Measurements from ENCODE around the gene PHRF1.

The PHRF1 gene

DNA sequence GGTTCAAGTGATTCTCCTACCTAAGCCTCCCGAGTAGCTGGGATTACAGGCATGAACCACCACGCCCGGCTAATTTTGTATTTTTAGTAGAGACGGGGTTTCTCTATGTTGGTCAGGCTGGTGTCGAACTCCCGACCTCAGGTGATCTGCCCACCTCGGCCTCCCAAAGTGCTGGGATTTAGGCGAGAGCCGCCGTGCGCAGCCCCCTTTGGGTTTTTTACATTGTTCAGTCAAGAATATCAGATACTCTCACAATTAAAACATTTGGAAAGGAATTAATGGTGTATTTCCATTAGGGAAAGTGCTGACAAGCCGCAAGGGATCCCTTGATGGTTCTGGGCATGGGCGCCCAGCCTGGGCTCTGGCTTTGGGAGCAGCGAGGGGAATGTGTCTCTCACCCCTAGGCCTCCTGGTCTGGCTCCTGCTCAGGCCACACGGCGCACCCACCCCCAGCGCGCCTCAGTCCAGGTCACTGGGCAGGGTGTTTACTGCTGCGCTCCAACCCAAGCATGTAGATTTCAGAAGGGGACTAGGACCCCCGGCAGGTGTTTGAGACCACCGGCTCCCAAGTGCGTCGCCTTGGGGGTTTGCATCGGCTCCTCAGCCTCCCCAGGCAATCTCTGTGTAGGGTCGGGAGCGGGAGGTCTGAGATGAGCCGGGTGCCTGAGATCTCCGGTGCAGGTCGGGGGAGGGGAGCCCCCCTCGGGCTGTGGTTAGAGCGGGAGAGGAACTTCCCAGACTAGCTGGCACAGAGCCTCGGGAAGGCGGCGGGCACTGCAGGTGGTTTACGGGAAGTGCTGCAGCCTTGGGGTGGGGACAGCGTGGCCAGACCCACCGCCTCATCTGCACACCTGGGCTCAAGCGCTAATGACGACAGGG, 40.3 kb downstream of the PHRF1 start:
- no peak for DNase-seq

DNA sequence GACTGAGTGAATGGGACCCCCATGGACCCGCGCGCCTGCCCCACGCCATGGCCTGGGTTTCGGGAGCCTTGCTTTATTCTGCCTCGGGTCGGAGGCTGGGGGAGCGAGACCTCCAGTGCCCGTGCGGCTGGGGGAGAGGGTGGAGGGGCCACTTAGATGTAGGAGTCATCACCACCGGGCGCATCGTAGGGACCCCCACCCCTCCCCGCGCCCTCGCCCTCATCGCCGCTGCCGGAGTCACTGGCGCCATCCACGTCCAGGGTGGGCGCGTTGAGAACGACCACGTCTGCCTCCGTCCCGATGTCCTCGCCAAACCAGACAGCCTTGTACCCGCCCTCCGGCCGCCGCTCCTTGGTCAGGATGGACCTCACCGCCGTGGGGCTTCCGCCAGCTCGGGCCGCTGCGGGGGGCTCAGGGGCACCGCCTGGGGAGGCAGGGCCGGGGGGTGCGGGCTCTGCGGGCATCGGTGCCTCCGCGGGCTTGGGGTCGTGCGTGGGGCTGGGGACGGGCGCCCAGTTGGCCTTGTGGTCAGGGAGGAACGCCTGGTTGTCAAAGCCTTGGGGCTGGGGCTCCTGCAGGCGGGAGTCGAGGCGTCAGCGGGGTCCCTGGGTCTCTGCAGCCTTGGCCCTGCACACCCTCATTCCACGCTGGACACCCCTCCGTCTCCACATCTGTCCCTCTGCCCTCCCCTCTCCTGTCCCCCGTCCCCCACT, 41.1 kb downstream of the PHRF1 start:
- no peak for DNase-seq

DNA sequence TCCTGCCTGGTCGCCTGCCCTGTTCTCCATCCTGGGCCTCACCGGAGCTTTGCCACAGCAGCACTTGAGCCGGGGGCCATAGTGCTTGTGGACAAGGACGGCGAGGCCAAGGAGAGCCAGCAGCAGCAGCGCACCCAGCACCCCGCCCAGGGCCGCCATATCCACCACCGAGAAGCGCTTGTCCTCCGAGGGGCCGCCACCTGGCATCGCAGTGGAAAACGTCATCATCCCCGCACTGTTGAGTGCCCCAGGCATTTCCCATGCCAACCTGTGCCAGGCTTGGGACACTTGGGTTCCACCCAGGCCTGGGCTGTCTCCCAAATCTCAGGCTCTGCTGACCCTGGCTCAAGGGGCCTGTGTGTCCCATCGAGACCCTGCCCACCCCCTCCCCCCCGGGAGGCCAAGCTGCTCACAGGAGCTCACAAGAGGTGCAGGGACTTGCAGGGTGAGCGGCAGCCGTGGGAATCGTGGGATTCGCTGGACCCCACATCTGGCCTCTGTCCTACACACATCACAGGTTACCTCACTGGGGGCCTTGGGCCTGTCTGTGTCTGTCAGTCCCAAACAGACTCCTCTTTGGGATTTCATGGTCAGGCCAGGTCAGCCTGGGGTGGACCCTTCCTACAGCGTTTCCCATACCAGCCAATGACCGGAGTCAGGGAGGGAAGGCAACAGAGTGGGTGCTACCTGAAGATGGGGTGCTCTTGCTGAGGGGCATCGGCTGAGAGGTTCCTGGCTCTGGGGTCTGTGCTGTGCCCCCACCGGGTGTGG, 41.8 kb downstream of the PHRF1 start:
- DNase-seq, result no peak

DNA sequence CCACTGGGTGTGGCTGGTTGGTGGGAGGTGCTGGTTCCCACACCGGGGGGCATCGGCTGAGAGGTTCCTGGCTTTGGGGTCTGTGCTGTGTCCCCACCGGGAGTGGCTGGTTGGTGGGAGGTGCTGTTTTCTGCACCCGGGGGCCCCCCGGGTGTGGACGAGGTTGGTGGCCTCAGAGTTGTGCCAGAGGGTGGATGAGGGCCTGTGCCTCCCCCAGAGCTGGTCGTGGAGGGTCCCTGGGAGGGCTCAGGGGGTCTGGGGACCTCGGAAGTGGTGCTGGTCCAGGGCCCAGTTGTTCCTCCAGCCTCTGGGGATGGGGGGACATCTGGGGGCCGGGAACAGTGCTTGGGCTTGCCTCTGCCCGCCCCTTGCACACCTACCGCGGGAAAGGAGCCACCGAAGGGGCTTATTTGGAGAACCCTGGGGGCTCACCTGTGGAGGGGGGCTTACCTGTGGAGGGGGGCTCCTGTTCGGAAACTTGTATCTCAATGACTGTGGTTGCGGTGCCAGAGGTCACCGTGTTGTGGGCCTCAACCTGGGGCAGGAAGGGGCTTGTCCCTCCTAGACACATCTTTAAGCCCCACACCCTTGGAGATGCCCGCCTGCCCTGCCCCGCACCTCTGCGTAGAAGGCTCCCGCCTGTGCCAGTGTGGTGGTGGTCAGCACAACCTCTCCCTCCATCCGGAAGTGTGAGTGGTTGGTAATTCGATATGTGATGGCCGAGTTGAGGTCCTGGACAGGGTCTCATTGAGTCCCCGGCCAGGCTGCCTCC, 42.8 kb downstream of the PHRF1 start:
- DNase-seq, result no peak

DNA sequence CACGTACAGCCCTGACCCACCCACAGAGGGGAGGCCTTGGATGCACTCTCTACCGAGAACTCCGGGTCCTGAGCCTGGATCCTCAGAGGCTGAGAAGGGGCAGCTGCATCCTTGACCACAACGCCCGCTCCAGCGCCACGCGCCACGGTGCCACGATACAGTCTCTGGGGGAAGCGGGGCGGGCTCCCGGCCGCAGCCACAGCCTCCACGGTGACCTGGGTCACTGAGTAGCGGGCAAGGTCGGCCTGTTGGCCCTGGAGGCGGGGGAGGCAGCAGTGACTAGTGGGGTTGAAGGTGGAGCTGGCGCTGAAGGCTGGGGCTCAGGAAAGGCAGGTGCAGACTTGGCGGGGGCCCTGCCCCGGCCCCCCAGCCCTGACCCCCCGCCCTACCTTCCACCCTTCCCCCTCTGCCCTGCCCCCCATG, 43.4 kb downstream of the PHRF1 start:
- no peak for DNase-seq

DNA sequence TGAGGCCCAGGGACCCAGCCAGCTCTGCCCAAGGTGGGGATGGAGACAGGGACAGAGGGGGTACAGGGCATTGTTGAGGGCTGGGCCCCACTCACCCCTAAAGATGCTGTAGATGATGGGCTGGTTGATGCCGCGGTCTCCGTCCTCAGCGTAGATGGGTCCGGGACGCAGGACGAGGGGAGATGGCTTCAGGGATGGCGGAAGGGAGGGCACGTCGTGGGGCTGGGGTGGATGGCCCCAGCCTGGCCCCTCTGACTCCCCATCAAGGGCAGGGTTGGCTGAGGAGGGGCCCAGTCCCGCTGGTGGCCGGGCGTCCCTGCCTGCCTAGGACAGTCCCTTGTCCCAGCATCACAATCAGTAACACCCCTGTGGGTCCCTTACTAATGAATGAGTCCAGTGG, 43.9 kb downstream of the PHRF1 start:
- DNase-seq, result no peak

DNA sequence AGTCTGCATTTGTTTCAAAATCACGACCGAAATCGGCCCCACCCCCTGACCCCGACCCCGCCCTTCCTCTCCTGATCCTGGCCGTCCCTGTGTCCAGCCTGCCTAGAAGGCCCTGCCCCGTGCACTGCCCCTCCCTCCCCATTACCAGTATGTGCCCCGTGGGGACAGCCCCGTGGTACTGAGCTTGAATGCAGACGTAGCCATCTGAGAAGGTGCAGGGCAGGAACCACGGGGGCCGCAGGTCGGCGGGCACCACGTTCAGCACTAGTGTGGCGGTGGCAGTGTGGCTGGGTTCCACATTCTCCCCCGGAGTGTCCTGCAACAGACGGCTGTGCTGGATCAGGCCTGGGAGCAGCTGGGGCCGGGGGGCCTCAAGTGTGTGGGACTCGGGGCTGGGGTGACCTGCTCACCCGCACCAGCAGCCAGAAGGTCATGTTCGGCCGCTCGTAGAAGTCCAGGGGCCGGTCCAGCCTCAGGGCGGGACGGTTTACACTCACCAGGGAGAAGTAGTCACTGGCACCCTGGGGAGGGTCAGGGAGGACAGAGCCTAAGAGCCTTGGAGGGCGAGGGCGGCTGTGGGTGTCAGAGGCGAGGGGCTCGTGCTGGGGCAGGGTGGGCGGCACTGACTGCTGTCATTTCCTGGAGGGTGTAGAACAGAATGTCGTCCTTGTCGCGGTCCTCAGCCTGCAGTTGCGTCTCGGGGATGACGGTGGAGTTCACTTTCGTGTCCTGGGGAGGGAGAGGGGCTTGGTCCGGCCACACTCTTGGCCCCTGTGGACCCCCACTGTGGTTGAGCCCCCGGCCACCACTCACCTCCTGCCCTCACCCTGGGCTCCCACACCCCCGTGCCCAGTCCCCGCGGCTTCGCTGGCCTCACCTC, 44.9 kb downstream of the PHRF1 start:
- DNase-seq, result no peak

DNA sequence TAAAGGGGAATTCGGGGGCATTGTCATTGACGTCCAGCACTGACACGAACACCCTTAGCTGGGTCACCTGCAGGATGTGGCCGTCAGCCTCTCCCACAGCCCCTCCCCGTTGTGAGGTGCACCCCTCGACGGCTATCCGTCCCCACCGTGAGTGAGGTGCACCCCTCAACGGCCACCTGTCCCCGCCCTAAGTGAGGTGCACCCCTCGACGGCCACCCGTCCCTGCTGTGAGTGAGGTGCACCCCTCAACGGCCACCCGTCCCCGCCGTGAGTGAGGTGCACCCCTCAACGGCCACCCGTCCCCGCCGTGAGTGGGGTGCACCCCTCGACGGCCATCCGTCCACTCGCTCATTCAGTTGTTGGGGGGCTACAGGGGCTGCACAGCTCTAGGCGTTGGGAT, 45.6 kb downstream of the PHRF1 start:
- no peak for DNase-seq

DNA sequence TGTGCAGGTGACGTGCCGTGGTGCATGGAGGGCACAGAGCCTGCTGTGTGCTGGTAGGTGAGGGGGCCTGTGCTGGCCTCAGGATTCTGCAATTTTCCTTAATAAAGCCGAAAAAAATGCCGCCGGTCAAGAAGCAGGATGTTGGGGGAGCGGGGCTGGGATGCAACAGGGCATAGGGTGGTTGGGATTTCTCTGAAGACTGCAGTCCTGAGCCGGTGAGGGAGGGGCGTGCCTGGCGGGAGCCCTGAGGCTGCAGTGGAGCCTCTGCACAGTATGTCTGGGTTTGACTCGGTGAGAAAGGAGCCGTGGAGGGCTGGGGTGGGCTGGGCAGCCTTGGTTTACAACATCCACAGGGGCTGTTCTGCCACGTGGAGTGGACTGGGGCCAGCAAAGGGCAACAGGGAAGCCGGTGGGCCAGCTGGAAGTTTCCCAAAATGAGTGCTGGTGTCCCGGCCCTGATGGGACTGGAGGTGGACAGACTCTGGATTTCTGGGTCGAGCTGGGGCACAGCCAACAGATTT, 47.1 kb downstream of the PHRF1 start:
- no peak for DNase-seq

DNA sequence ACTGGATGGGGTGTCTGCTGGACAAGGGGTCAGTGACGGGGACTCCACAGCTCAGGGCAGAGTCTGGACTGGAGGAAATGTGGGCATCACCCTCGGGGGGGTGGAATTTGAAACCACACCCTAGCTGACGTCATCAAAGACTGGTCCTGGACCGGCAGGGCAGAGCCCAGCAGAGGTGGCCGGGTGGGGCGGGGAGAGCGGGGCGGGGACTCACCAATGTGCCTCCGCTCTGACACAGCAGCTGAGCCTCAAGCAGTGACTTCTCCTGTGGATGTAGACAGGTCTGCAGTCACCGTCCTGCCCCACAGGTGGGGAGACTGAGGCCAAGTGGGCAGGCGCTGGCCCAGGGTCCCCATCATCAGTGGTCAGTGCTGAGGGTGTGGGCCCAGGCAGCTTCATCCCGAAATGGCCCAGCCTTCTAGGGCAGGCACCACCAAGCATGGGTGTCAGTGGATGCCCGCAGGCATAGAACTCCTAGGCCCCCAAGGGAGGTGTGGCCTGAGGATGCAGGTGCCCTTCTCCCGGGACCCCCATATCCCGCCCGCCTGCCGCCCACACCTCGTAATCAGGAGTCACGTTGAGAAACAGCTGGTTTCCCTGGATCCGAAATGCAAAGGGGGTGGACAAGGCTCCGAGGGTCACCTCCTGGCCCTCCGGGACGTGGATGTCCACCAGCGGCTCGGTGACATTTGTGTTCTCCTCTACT, 47.9 kb downstream of the PHRF1 start:
- DNase-seq, result no peak

DNA sequence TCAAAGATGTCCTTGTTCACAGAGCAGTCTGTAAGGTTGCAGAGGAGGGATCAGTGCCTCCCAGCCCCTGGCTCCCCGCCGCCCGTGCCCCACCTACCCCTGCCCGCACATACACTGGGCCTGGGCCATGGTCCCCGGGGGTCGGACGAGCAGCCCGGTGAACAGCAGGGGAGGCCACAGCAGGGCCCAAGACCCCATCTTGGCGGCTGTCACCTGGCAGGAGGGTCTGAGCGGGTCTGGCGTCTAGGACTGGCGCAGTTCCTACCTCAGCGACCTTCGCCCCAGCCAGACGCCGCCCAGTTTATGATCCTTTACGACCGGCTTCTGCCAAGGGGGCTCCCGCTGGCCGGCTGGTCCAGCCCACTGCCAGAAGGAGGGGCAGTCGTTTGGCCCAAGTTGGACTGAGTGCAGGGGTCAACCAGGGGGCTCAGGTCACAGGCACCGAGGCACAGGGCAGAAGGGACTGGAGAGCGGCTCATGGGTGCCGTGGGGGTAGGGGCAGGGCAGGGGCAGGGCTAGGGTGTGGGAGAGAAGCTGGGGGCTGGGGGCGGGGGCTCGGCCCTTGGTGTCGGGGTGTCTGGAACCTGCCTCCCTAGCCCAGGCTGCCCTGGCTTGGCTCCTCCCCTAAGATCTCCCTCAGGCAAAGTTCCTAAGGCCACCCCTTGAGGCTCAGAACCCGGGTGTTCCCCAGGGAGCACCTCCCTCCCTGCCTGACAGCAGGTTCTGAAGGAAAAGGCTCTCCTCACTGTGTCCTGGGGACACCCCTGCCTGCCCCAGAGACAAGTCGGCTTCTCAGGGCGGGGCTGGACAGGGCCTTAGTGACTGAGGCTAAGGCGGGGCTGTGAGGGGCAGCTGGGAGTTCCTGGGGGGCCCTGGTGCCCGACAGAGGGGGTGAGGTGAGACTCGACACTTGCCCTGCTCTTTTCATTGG, 48.7 kb downstream of the PHRF1 start, which contains the start of gene CDHR5:
TSS of gene CDHR5 (minus strand) at position 251 of the 931 bp plus-strand sequence. CDS start at position 198, 53 bp downstream.
- no peak for DNase-seq

DNA sequence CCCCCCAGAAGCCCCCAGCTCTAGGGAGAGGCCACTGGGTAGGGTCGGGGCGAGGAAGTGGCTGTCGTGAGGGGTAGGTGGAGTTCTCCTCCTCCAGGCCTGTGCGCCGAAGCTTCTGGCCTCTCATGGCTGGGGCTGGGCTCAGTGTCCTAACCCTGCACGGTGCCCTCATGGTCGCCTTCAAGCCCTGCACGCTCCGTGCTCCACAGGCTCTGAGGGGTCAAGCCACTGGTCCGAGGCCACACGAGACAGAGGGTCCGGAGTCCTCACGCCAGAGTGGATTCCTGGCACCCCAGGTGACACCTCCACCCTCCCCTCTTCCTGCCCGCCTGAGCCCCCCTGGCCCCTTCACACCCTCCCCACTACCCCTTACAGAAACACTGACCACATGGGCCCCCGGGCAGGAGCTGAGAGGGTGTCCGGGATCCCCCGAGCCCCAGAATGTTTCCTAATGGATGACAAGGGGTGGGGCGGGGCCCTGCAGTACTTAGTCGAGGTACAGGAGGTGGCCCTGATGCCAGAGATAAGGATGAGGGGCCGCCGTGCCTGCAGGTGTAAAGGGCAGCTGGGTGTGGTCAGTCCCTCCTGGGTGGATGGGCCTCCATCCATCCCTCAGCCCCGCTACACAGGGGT, 49.5 kb downstream of the PHRF1 start:
- no peak for DNase-seq

DNA sequence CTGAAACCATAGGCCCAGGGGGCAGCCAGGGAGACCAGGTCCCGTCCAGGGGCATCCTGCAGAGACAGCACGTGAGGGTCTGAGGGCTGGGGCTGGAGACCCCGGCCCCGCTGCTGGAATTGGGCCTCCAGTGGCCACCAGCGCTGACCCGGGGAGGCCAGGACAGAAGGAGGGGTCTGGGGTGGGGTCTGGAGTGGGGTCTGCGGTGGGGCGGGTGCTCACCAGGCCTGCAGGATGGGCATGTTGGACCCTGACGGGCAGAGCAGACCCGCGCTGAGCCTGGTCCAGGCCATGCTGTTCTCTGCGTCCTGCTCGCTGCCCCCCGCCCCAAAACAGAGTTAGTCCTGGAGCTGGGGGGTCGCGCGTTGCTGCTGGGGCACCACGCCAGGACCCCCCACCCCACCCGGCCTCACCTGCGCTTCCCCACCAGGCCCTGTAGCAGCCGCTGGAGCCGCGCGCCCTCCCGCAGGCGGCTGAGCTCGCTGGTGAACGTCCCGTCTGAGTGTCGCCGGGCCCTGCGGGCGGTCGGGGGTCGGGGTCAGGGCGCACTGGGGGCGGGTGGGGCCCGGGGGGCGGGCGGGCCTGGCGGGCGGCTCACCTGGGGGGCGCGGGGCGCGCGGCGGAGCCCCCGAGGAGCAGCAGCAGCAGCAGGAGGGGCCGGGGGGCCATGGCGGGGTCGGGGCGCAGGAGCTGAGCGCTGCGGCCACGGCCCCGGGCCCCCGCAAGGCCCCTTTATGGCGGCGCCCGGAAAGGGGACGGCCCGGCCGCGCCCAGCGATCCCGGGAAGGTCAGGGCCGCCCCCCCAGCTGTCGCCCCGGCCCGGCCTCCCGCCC, 50.4 kb downstream of the PHRF1 start, which contains the start of gene SCT:
TSS of gene SCT (minus strand) at position 707 of the 833 bp plus-strand sequence. CDS start at position 669, 38 bp downstream.
- no peak for DNase-seq

DNA sequence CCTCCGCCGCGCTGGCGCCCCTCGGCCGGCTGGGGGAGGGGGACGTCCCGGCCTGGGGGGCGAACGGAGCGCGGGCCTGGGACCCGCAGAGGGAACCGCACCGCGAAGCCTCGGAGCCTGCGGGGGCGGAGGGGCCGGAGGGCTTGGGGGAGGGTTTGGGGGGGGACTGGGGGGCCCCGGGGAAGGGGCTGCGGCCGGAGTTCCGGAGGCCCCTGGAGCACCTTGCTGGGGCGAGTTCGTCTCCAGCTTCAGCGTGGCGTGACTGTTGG, 51.0 kb downstream of the PHRF1 start:
- DNase-seq, result no peak

DNA sequence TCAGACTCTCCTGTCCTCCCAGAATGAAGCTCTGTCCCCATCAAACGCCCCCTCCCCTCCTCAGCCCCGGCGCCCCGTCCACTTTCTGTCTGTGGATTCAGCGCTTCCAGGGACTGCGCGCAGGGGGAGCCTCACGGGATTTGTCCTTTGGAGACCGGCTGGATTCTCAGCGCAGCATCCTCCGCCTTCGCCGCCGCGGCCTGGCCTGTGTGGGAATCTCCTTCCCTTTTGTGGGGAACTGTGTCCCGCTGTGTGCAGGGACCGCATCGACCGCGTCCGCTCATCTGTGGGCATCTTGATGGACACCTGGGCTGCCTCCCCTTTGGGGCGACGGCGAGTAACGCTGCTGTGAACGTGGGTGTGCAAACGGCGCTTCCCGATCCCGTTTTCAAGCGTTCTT, 51.8 kb downstream of the PHRF1 start:
- no peak for DNase-seq

DNA sequence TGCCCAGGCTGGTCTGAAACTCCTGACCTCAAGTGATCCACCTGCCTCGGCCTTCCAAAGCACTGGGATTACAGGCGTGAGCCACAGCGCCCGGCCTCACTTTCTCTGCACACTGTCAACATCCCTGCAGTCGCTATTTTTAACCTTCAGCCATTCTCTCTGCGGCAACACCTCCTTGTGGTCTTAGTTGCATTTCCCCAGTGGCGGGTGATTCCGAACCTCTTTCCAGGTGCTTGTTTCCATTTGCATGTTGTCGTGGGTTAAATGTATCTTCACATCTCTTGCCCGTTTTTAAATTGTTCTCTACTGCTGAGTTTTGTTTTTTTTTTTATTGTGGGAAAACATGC, 52.9 kb downstream of the PHRF1 start:
- no peak for DNase-seq

DNA sequence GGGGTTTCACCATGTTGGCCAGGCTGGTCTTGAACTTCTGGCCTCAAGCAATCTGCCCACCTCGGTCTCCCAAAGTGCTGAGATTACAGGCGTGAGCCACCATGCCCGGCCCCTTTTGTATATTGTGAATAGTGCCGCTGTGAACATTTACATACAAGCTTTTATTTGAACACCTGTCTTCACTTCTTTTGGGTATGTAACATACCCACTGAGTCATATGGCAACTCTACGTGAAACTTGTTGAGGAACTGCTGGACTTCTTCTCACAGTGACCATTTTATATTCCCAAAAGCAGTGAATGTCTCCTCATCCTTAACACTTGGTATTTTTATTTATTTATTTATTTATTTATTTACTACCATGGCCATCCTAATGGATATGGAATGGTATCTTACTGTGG, 54.6 kb downstream of the PHRF1 start:
- DNase-seq, result no peak

DNA sequence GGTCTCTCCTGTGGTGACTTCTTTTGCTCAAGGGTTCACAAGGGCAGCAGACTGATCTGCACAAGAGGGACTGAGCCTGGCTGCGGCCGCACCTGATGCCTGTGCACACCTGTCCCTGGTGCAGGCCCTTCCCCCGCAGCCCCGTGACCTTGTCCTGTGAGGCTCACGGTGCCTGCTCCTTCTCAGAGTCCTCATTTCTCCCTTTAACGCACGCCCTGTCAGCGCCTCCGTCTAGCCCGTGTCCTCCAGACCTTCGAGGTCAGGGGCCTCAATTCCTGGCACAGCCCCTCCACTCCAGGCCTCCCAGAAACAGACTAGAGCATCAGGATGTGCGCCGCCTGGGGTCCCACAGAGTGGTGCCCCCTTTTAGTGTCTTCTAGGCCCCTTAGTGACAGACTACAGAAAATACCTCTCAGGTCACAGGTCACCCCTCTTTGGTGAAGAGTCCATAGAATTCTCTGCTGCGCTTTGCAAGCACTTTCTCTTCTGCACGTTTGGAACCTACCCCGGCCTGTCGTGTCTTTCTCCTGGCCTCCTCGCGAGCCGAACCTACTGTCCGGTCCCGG, 59.8 kb downstream of the PHRF1 start:
- no peak for DNase-seq

Measured in NCI-H446 (cell line).